GM19395 (cell line): ENCODE results near the gene SLC35E3.

Experiments used
- ATAC-seq: cut with Tn5 transposase; IDR thresholded peaks from one replicate; pipeline ENCODE4 v1.9.1; 2021; ENCODE audit warnings: mild to moderate bottlenecking, moderate library complexity; ENCODE audit not compliant: unreplicated experiment

The SLC35E3 gene

DNA sequence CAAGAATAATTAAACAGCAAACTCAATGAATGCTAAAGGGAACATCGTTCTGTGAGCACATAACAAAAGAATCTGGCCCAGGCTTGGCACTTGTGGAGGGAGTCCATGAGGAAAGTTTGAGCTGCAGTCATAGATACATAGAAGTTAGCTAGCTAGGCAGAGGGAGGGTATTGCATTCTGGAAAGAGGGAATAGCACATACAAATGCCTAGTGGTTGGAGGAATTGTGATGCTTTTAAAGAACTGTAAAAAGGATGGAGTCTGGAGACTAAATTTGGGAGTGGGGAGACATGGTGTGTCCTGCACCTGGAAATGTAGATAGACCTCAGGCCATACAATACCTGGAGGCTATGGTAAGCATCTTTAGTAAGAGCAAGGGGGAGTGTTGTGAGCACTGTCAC lies 24.0 kb downstream of the SLC35E3 start:
- ATAC-seq, result no peak

DNA sequence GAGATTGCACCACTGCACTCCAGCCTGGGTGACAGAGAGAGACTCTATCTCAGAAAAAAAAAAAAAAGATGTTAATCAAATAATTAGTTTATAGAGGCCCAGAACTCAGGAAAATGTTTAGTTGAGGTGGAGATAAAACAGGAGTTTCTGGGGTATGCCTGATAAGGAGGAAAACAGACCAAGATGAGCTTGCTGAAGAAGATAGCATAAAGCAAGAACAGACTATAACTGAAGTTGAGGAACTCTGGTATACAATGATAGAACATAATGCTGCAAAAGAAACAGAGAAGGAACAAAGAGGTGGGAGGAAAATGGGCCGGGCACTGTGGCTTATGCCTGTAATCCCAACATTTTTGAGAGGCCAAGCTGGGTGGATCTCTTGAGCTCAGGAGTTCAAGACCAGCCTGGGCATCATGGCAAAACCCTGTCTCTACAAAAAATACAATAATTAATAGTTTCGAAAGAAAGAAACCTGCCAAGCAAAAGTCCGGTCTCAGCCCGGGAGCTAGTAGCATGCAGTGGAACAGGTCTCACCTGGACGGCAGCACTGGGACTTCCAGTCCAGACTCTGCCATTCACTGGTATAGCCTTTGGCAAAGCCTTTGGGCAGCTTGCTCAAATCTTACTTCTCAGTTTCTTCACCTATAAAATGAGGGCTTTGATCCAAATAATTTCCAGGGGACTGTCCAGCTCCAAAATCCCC lies 25.4 kb downstream of the SLC35E3 start:
- no peak for ATAC-seq

GRCh38 chr12:68772714-68773113 lies 26.7 kb downstream of the SLC35E3 start:
- no peak for ATAC-seq

DNA sequence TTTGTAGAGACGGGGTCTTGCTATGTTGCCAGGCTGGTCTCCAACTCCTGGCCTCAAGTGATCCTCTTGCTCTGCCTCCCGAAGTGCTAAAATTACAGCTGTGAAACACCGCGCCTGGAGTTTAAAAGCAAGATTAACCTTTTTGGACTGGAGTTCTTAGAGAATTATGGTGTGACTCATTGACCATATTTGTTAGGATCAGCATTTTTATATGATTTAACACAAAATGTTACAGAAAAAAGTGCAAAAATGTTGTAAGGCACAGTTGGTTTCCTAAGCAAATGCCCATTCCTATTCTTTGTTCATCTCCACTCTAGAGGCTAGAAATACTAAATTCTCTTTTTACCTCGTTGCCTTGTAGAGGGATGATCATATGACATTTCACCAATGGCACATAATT lies 27.6 kb downstream of the SLC35E3 start:
- ATAC-seq, result no peak

- no peak for ATAC-seq
Measured at GRCh38 chr12:68775121-68775630, 29.2 kb downstream of the SLC35E3 start.

- ATAC-seq, result no peak
Measured at GRCh38 chr12:68776976-68777610, 31.1 kb downstream of the SLC35E3 start.

DNA sequence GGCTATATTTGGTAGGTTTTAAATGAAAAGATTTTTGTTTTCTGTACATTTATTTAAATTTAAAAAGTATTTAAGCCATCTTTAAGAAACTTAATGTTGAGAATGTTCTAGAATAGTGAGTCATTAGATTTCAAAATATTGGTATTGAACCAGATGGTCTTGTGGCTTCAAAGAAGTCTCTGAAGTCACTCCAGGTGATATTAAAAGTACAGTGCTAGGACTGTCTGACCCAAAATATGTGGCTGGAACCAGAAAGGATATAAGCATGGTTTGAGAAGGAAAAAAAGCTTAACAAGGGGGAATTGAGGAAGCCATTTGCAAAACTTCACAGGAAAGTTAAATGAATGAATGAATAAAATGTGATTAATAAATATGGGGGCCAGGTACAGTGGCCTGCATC lies 33.3 kb downstream of the SLC35E3 start:
- no peak for ATAC-seq

DNA sequence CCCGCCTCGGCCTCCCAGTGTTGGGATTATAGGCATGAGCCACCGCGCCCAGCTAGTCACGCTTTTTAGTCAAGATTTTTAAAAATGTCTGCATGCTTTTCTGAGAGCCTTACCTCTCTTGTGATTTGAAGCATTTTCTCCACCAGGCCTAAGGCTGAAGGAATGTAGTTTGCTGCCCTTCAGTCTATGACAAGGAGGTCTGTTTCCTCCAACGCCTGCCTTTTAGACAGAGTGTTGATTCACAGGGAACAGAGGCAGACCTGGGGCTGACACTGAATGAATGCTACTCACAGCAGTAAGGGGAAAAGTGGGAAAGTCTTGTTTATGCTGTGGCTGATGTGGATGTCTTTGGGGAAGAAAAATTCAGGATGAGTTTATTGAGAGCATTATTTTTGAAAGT lies 34.8 kb downstream of the SLC35E3 start:
- ATAC-seq, result no peak

GRCh38 chr12:68781728-68782127 lies 35.8 kb downstream of the SLC35E3 start:
- ATAC-seq, result no peak

DNA sequence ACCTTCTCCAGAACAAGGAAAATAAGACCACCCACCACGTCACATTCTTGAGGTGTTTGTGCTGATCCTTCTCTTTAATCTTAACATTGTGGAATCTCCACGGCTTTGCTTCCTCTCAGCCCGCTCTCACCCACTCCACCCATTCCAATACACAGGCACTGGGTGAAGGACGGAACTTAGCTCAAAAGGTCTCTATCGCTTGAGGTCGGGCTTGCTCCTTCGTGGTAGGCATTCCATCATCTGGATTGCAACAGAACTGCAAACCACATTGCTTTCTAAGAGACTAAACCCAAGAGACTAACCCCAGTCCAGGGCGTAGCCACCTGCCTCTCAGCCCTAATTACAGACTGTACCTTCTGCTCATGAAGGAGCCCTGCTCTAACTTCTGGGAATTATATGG lies 38.0 kb downstream of the SLC35E3 start:
- ATAC-seq, result no peak

- ATAC-seq, result no peak
Measured at GRCh38 chr12:68785358-68785757, 39.4 kb downstream of the SLC35E3 start.

DNA sequence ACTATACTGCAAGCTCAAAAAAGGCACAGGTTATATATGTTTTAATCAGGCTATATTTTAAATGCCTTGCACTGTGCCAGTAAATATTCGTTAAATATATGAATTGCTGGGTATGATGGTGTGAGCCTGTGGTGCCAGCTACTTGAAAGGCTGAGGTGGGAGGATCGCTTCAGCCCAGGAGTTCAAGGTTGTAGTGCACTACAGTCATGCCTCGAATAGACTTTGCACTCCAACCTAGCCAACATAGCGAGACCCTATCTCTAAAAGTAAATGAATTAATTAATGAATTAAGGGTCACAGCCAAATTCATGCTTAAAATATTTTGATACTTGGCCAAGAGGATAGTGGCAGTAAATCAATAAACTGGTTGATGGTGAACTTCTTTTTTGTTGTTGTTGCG lies 39.8 kb downstream of the SLC35E3 start:
- no peak for ATAC-seq

GRCh38 chr12:68786929-68787328 lies 41.0 kb downstream of the SLC35E3 start:
- no peak for ATAC-seq

- no peak for ATAC-seq
Measured at GRCh38 chr12:68788554-68789143, 42.7 kb downstream of the SLC35E3 start.

- ATAC-seq, result no peak
Measured at GRCh38 chr12:68789144-68789878, 43.3 kb downstream of the SLC35E3 start.

DNA sequence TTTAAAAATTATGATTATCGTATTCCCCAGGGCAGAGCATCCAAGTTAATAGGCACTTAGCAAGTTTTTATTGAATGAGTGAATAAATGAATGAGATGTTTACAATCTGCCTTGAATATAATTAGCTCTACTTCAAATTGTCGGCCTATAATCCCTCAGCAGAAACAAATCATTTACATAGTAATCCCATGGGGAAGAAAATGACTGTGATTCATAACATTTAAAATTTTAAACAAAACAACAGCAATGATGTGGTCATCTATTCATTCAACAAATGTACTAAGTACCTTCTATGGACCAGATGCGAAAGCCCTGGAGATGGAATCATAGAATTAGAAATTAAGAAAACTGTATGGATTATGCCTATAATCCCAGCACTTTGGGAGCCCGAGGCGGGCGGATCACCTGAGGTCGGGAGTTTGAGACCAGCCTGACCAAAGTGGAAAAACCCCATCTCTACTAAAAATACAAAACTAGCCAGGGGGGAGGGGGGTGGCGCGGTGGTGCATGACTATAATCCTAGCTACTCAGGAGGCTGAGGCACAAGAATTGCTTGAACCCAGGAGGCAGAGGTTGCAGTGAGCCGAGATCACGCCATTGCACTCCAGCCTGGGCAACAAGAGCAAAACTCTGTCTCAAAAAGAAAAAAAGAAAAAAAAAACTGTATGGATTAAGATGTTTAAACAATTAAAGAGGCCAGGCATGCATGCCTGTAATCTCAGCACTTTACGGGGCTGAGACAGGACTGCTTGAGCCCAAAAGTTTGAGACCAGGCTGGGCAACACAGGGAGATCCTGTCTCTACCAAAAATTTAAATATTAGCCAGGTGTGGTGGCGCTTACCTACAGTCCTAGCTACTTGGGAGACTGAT lies 44.3 kb downstream of the SLC35E3 start:
- ATAC-seq, result no peak

DNA sequence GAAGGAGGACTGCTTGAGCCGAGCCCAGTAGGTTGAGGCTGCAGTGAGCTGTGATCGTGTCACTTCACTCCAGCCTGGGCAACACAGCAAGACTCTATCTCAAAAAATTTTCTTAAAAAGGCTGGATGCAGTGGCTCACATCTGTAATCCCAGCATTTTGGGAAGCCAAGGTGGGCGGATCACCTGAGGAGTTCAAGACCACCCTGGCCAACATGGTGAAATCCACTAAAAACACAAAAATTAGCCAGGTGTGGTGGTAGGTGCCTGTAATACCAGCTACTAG lies 44.9 kb downstream of the SLC35E3 start:
- no peak for ATAC-seq

DNA sequence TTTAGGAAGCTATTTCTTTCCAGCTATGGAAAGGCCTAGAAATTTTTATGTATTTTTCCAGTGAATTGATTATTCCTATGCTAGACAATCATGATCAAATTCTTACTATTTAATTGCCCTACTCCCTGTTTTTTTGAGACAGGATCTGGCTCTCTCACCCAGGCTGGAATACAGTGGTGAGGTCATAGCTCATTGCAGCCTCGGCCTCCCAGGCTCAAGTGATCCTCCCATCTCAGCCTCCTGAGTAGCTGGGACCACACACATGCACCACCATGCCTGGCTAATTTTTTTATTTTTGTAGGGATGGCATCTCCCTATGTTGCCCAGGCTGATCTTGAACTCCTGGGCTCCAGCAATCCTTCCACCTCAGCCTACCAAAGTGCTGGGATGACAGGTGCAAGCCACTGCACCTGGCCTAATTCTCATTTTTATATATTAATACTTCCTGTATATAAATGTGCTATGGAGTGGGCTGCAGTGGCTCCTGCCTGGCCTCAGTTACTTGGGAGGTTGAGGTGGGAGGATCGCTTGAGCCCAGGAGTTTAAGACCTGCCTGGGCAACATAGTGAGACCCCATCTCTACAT lies 46.0 kb downstream of the SLC35E3 start:
- no peak for ATAC-seq

GRCh38 chr12:68792952-68793351 lies 47.0 kb downstream of the SLC35E3 start:
- ATAC-seq, result peak; percentile 89

- no peak for ATAC-seq
Measured at GRCh38 chr12:68793436-68793835, 47.5 kb downstream of the SLC35E3 start.
